Thymus (tissue), 11 donors: Measurements from ENCODE around the gene CLIP2. TPM values are rescaled to one million over a fixed set of nuclear protein-coding genes. Genes with fewer than 3 reads are reported as not detected.
"Not testable (repeated sequence)": the region's sequence is repeated elsewhere in the genome, so short reads cannot be mapped to it uniquely, and the experiment has no call there.

ENCODE experiments used
- DNase-seq, 9 donors: peaks; one replicate each; pipeline ENCODE4 v3.0.0-alpha.2; 2013; ENCODE audit warnings: low spot score in 9 of 9, low read depth in 6 of 9, missing footprints in 1 of 9
- H3K27ac ChIP-seq, 2 donors: one replicate each; pipeline ENCODE4 v1.5.1; 2013; ENCODE audit warnings: control low read depth in 1 of 2, low read depth in 1 of 2, low read length in 1 of 2, mild to moderate bottlenecking in 1 of 2, moderate library complexity in 1 of 2
- H3K27me3 ChIP-seq, 2 donors: one replicate each; pipeline ENCODE4 v1.5.1; 2013; ENCODE audit warnings: low read length in 1 of 2; ENCODE audit not compliant: control insufficient read depth in 2 of 2, insufficient read depth in 1 of 2
- H3K36me3 ChIP-seq, 2 donors: one replicate each; pipeline ENCODE4 v1.5.1; 2013; ENCODE audit warnings: low read length in 1 of 2, mild to moderate bottlenecking in 1 of 2, moderate library complexity in 1 of 2; ENCODE audit not compliant: control insufficient read depth in 2 of 2, insufficient read depth in 2 of 2
- H3K4me1 ChIP-seq, 2 donors: one replicate each; pipeline ENCODE4 v1.5.1; 2013; ENCODE audit warnings: low read length in 2 of 2; ENCODE audit not compliant: control insufficient read depth in 2 of 2, insufficient read depth in 2 of 2
- H3K4me3 ChIP-seq, 2 donors: one replicate each; pipeline ENCODE4 v1.5.1; 2013; ENCODE audit warnings: low read length in 2 of 2, control low read depth in 1 of 2, mild to moderate bottlenecking in 1 of 2
- H3K9me3 ChIP-seq, 2 donors: one replicate each; pipeline ENCODE4 v1.5.1; 2013; ENCODE audit warnings: low read length in 1 of 2, mild to moderate bottlenecking in 1 of 2; ENCODE audit not compliant: control insufficient read depth in 2 of 2, insufficient read depth in 1 of 2
- WGBS: extraction: QIAGEN DNeasy Blood & Tissue Kit; methylation state at CpG from one replicate; pipeline ENCODE4 v1.1.7; 2013; 5-methylcytosine and 5-hydroxymethylcytosine counted together
- polyA plus RNA-seq: library from polyadenylated mRNA; stranded (reverse); fragments of 200-250 nt; gene quantifications from one replicate; pipeline ENCODE4 v1.2.3, GENCODE V29; 2013
- total RNA-seq: library from RNA; stranded (reverse); fragments of 120-200 nt; gene quantifications from one replicate; pipeline ENCODE4 v1.2.4, GENCODE V29; 2013
- donor health status: healthy.

Gene CLIP2
- total and polyA plus RNA-seq, 2 donors, result 5.2 to 5.6 TPM

- H3K4me1 ChIP-seq, H3K27ac ChIP-seq, H3K36me3 ChIP-seq, DNase-seq, H3K4me3 ChIP-seq, H3K9me3 ChIP-seq, H3K27me3 ChIP-seq: not testable (repeated sequence)
- WGBS, result 84% methylated on average over 4 of the region's 4 CpGs
Measured at GRCh38 chr7:74384086-74384485, 94.9 kb downstream of the CLIP2 start.

GRCh38 chr7:74384854-74385253, 95.6 kb downstream of the CLIP2 start:
- WGBS, result 92% methylated on average over 8 of the region's 8 CpGs
- not testable (repeated sequence) for H3K9me3 ChIP-seq, H3K27ac ChIP-seq, DNase-seq, H3K27me3 ChIP-seq, H3K4me3 ChIP-seq, H3K36me3 ChIP-seq, H3K4me1 ChIP-seq

- Histone ChIP-seq H3K4me1 (no peaks in the 10 kb centered on the region), H3K9me3 (no peaks in the 10 kb centered on the region), H3K27me3 (no peaks in the 10 kb centered on the region), H3K36me3 (no peaks in the 10 kb centered on the region), H3K27ac (no peak overlapping the region), H3K4me3 (no peak overlapping the region)
- WGBS, result 98% methylated on average over 9 of the region's 9 CpGs
- no peak for DNase-seq
Measured at GRCh38 chr7:74387606-74388005, 98.4 kb downstream of the CLIP2 start.

GRCh38 chr7:74388880-74389415, 99.7 kb downstream of the CLIP2 start:
- Histone ChIP-seq H3K4me3 (no peak overlapping the region), H3K36me3 (no peaks in the 10 kb centered on the region), H3K9me3 (no peaks in the 10 kb centered on the region), H3K4me1 (no peaks in the 10 kb centered on the region), H3K27ac (no peak overlapping the region), H3K27me3 (no peaks in the 10 kb centered on the region)
- no peak for DNase-seq
- 96% methylated on average over 21 of the region's 21 CpGs for WGBS

- not testable (repeated sequence) for H3K4me1 ChIP-seq, H3K4me3 ChIP-seq, H3K9me3 ChIP-seq, DNase-seq, H3K27me3 ChIP-seq, H3K27ac ChIP-seq, H3K36me3 ChIP-seq
- 87% methylated on average over 6 of the region's 6 CpGs for WGBS
Measured at GRCh38 chr7:74393722-74394121, 104.5 kb downstream of the CLIP2 start.

- DNase-seq, H3K4me1 ChIP-seq, H3K36me3 ChIP-seq, H3K27ac ChIP-seq, H3K27me3 ChIP-seq, H3K9me3 ChIP-seq, H3K4me3 ChIP-seq: not testable (repeated sequence)
- WGBS, result 95% methylated on average over 3 of the region's 3 CpGs
Measured at GRCh38 chr7:74394601-74395000, 105.4 kb downstream of the CLIP2 start.

- Histone ChIP-seq H3K27me3 (no peaks in the 10 kb centered on the region), H3K36me3 (peaks cover 7 to 8% of the 10 kb centered on the region in 2 donors), H3K27ac (no peak overlapping the region), H3K4me3 (no peak overlapping the region), H3K9me3 (no peaks in the 10 kb centered on the region), H3K4me1 (no peaks in the 10 kb centered on the region)
- DNase-seq, result no peak
- 81% methylated on average over 4 of the region's 4 CpGs for WGBS
Measured at GRCh38 chr7:74395745-74396311, 106.6 kb downstream of the CLIP2 start.

- DNase-seq, result no peak
- WGBS, result 97% methylated on average over 11 of the region's 11 CpGs
- no peaks in the 10 kb centered on the region for H3K4me1 ChIP-seq
- no peak overlapping the region for H3K27ac ChIP-seq
- peaks cover 7 to 8% of the 10 kb centered on the region in 2 donors for H3K36me3 ChIP-seq
- no peak overlapping the region for H3K4me3 ChIP-seq
- H3K27me3 ChIP-seq, result no peaks in the 10 kb centered on the region
- H3K9me3 ChIP-seq, result no peaks in the 10 kb centered on the region
Measured at GRCh38 chr7:74396993-74397392, 107.8 kb downstream of the CLIP2 start.

GRCh38 chr7:74398426-74398825, 109.2 kb downstream of the CLIP2 start:
- no peak overlapping the region for H3K4me3 ChIP-seq
- H3K9me3 ChIP-seq, result no peaks in the 10 kb centered on the region
- no peak for DNase-seq
- H3K27ac ChIP-seq, result no peak overlapping the region
- no peaks in the 10 kb centered on the region for H3K27me3 ChIP-seq
- peaks cover 7 to 8% of the 10 kb centered on the region in 2 donors for H3K36me3 ChIP-seq
- H3K4me1 ChIP-seq, result no peaks in the 10 kb centered on the region
- WGBS, result 99% methylated on average over 8 of the region's 8 CpGs
